Measurements from ENCODE around the gene INPP4B.
"Not testable (repeated sequence)": the region's sequence is repeated elsewhere in the genome, so short reads cannot be mapped to it uniquely, and the experiment has no call there.

INPP4B gene

DNA sequence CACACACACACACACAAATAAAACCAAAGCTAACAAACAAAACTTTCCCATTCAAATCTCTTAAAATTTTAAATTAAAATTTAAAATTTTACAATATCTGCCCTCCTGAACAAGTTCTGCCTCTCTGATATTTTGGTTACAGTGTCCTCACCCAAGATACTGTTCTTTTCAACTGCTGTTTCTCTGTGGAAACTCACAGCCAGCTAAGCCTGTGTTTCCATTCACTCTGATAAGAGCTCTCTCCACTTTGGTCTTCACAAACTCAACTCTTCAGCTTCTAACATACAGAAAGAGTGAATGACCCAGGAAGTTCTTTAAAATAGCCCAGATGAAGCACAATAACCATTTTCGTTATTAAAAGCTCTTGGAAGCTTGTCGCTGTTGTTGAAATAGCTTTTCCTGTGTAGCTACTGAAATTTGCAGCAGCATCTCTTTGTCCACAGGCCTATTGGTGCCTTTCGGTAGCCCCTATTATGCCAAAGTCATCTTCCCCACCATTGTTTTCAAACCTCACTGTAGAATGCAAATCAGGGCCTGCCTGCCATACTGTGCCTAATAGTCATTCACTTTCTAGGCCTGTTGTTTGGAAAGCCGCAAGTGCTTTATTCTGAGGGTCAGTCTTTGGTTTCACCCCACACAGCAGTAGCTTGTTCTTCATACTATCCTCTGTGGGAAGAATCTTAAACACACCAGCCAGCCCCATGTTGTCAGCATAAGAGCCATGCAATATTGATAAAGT, 19.4 kb downstream of the INPP4B start:
- no peak for FAIRE-seq

DNA sequence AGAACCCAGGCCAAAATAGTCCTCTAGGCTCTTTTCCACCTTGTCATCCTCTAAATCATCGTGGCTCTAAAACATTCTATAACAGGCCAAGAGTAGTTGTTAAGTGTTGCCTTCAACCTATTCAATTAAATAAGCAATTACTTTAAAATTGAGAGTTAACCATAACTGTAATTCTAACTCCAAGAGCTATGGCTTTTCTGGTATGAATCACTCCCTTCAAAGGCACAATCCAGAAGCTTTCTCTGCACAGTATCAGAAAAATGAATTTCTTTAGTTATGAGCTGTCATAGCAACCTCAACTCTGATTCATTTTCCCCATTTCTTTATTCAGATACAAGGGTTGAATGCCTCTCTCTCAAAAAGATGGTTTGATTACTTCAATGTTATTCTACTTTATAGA, 21.7 kb downstream of the INPP4B start:
- FAIRE-seq: no peak
- DNase-seq (ENCODE audit: low spot score): no peak

More for the DNA sequence above, 19.4 kb downstream of the INPP4B start:
- DNase-seq (ENCODE audit: low spot score): no peak

DNA sequence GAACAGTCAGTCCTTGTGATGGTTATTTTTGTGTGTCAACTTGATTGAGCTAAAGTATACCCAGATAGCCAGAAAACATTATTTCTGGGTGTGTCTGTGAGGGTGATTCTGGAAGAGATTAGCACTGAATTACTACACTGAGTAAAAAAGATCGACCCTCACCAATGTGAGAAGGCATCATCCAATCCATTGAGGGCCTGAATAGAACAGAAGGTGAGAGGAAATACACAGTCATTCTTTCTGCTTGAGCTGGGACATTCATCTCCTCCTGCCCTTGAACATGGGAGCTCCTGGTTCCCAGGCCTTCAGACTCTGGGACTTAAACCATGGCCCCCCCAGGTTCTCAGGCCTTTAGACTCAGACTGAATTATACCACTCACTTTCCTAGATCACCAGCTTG, 22.3 kb downstream of the INPP4B start:
- no peak for FAIRE-seq

DNA sequence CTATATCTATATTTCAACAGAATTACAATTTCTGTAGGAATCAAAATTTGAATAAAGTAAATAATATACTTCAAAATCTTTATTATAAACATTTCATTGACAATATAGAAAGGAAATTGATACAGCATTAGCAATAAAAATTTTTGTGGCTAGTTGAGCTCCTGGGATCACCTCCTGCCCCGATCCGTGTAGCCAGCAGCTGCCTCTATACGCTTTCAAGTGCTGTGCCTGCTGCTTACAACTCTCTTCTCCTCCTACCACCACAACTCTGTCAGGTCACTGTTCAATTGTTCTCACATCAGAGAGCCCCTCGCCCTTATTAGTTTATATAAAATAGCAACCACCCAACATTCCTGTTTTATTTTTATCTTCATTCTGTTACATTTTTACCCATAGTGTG, 27.6 kb downstream of the INPP4B start:
- no peak for FAIRE-seq
- peak; percentile 11 for DNase-seq (ENCODE audit: low spot score)

More for the DNA sequence above, 22.3 kb downstream of the INPP4B start:
- DNase-seq (ENCODE audit: low spot score): no peak

DNA sequence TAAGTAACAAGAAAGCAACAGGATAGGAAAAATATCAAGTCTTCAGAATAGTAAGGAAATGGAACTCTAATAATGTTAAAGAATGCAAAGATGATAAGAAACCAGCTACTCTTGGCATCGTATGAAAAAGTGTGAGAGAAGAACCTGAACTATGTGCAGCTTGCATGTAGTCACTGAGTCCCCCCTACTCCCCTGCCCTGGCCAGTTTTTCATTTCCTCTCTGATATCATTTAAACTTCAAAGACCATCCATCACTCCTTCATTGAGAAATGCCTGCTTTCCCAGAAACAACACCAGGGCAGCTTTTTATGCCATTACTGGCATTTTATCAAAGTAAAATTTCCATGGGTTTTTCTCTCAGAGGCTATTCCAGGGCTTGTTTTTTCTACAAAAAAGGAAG, 28.1 kb downstream of the INPP4B start:
- DNase-seq (ENCODE audit: low spot score) (peak; percentile 15), FAIRE-seq (no peak)

DNA sequence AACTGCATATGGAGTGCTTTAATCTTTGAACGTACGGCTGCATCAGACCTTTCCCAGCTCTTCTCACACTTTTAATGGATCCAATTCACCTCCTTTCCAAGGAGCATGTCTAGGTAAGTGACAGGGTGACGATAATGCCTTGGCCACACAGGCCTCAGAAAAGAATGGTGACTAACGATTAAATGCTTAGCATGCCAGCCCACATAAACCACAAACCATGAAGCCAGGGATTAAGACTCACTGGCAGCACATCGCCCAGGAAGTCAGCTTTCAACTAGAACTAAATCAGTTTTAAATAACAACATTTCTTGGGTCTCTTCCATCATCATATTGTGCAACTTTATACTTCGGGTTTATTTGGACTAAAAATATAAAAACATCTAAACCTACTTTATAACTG, 28.7 kb downstream of the INPP4B start:
- FAIRE-seq (peak; percentile 92), DNase-seq (ENCODE audit: low spot score) (peak; percentile 74)

DNA sequence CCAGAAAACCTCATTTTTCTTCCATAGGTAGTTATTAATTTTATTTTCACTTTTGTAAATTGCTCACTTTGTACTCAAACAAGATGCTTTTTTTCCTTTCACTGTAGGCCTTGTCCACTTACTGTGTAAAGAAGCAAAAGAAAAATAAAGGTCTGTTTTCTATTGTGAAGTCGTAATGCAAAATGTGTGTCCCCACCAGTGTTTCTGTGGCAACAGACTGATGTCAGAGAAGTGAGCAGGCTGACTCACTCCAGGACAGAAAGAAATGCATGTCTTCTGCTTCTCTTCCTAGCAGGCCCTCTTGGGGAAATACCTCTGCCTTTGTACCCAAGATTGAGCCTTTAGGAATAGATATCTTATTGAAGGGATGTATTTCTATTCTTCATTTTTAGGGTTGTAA, 30.3 kb downstream of the INPP4B start:
- peak; percentile 31 for DNase-seq (ENCODE audit: low spot score)
- FAIRE-seq: no peak

DNA sequence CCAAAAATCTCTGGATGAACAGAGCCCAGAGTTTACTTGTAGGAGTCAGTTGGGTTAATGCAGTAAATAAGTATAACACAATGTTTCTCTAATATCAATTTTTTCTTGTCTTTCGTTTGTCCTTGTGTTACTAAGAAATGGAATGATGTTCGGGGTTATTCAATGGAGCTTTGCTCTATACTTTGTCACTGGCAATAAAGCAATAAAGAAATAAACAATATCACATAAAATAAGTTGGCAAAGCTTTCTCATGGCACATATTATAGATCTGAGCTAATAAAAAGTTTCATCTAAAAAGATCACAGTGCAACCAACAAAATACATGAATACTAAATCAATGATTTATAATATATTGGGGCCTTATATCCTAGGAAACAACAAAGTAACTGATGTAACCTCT, 32.7 kb downstream of the INPP4B start:
- no peak for DNase-seq (ENCODE audit: low spot score)
- FAIRE-seq: no peak

DNA sequence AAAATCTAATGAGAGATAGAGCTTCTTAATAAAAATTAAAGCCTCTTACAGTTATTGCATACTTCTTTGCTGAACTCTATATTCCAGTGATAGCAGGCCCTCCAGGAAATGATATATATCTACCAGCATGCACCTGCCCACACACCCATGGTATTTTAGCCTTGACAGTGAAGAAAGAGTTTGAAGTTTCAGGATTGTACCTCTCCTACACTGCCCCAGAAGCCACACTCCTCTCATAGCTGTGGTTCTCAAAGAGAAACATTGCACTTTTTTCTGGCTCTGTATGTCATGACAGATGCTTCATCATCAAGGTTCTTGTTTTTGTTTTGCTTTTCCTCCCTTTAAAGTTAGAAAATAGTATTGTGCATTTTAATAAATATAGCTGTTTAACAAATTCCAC, 34.0 kb downstream of the INPP4B start:
- FAIRE-seq (no peak), DNase-seq (ENCODE audit: low spot score) (no peak)

DNA sequence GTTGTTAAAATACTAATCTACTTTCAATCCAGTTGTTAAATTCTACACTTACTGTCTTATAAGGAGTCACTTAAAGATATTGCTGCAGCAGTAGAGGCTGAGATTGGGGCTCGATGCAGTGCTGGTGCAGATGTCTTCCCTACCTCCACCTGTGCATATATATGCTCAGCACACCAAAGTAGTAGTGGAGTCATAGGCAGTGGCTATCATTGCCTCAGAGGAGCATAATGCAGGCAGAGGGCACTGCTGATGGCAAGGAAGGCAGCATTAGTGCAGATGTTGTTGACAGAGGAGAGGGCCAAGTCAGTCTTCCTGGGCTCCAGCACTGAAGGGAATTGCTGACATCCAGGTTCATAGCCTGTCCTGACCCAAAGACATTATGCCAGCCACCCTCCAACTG, 35.1 kb downstream of the INPP4B start:
- DNase-seq (ENCODE audit: low spot score): no peak
- no peak for FAIRE-seq

DNA sequence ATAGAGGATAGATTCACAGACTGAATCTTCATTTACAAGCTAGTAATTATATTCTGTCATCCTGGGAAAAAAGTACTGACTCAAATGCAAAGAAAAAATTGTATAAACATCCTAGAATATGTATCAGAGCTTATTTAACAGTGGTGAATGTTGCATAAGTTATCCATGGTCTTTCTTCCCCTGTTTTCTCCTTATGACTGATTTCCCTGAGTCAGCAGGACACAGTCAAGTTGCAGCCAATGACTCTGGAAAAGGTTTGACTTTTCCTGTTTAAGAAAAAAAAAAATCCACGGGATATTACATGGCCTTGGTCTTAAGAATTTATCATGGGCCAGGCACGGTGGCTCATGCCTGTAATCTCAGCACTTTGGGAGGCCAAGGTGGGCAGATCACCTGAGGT, 36.5 kb downstream of the INPP4B start:
- FAIRE-seq (no peak), DNase-seq (ENCODE audit: low spot score) (no peak)

DNA sequence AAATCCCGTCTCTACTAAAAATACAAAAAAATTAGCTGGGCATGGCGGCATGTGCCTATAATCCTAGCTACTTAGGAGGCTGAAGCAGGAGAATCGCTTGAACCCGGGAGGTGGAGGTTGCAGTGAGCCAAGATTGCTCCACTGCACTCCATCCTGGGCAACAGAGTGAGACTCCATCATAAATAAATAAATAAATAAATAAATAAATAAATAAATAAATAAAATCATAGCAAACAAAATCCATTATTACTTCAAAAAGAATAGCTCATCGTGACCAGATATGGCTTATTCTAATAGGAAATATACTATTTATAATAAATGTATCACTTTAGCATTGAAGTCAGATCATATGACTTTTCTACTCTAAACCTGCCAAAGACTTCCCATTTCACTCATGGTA, 42.2 kb downstream of the INPP4B start:
- DNase-seq (ENCODE audit: low spot score); FAIRE-seq: not testable (repeated sequence)

DNA sequence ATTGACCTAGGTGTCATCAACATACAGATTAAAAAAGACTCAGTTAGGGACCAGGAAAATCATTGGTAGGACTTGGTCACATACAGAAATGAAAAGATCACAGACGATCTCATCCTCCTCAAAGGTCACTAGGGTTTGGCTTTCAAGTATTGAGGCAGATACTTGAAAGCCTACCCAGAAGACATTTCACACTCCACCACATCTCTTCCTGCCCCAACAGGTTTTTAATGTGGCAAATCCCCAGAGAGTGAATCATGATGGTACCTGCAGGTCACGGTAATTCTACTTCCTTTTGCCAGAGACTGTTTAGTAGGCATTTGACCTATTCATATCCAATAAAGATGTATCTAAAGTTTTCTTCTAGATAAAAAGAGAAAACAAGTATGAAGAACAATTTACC, 44.1 kb downstream of the INPP4B start:
- no peak for FAIRE-seq
- no peak for DNase-seq (ENCODE audit: low spot score)

DNA sequence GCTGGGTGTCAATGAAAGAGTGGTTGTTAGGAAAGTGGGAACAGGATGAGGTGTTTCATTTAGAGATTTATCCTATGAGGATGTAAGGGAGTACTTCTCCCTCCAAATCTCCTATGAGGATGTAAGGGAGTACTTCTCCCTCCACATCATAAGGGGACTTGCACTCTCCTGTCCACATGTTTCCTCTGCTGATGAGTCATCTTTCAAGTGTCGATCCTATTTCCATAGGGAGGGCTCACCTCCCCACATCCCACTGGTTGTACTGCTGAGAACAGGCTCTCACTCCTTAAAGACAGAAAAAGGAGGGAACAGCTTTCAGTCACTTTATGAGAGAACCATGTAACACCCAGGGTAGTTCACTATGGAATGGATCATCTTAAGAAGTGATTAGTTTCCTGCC, 65.0 kb downstream of the INPP4B start:
- no peak for FAIRE-seq
- DNase-seq (ENCODE audit: low spot score): peak; percentile 4

DNA sequence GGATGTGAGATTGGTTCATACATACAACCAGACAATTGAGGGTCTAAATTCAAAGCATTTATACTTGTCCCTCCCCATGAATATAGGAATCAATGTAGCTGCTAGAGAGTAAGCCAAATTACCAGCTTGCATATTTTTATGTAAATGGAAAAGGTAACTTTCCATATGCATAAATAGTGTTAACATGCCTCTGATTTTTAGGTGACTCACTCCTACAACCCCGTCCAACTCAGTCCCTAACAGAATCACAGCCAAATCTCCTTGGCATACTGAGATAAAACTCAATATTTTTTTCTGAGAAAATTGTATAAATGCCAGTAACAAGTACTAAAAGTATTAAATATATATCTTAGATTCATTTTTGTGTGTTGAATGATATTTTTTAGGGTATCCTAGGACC, 67.2 kb downstream of the INPP4B start:
- no peak for FAIRE-seq

DNA sequence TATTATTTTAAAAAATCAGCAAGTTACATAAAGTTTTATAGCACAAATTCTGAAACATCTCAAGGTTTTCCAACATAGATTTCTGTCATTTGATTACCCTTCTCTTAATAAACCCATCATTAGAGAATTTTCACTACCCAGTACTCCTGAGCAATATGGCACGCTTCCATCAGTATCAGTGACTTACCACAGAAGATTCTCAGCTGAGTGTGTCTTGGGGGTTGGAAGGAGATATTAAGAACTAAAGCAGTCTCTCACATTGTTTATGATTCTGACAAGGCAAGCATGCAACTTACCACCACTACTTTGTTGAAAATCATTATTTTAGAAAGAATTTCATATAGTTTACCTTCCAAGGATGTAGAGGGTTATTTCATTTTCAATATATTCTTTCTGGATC, 67.7 kb downstream of the INPP4B start:
- no peak for FAIRE-seq
- DNase-seq (ENCODE audit: low spot score): no peak

More for the DNA sequence above, 67.2 kb downstream of the INPP4B start:
- DNase-seq (ENCODE audit: low spot score): no peak

DNA sequence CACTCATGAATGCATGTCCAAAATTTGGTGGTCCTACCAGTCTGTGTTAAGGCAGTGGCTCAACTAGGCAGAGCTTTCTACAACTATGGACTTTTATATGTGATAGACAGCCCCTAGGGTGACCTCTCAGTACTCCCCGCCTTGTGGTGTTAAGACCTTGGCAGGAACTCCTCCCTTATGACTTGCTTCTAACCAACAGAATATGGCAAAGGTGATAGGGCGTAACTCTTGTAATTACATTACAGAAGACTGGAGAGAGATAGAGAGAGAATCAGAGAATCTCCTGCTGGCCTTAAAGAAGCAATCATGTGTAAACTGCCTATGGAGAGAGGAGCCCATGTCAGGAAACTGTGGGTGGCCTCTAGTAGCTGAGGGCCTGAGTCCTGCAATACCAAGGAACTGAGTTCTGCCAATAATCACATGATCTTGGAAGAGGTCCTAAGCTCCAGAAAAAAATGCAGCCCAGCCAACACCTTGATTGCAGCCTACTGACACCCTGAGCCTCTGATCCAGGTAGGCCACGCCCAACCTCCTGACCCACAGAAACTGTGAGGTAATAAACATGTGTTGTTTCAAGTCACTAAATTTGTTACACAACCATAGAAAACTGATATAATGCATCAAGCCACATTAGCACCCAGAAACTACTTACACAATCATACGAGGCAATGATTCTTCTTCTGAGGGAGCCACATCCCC, 68.9 kb downstream of the INPP4B start:
- FAIRE-seq: no peak
- DNase-seq (ENCODE audit: low spot score): no peak

DNA sequence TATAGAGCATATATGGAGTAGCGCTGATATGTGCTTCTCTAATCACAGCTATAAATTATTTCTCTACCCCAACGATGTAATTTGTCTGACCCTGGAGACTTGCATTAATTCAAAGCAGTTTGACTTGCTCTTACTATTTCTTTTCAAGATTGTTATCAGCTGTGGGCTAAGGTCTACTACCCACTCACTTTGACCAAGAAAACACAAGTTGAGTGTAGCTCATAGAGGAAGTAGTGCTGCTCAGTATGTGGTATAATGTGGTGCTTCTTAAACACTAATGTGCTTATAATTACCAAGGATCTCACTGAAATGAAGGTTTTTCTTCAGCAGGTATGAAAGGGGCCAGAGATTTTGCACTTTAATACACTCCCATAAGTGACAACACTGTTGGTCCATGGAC, 70.1 kb downstream of the INPP4B start:
- FAIRE-seq (no peak), DNase-seq (ENCODE audit: low spot score) (no peak)

DNA sequence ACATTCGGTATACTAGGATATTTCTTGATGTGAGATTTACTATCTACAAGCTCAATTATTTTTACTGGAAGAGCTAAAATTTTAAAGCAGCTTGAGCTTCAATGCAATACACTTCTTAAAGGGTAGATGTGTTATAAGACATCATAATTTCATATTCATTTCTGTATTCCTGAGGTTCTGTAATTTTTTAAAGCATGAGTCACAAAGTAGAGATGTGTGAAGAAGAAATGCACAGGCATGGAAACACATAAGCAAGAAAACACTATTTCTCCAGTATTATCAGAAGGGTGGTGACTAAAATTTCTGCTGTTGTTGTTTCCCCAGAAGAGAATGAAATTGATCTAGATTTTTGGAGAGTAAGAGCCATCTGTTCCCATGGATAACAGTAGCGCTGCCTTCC, 72.6 kb downstream of the INPP4B start:
- no peak for FAIRE-seq
- DNase-seq (ENCODE audit: low spot score): no peak

DNA sequence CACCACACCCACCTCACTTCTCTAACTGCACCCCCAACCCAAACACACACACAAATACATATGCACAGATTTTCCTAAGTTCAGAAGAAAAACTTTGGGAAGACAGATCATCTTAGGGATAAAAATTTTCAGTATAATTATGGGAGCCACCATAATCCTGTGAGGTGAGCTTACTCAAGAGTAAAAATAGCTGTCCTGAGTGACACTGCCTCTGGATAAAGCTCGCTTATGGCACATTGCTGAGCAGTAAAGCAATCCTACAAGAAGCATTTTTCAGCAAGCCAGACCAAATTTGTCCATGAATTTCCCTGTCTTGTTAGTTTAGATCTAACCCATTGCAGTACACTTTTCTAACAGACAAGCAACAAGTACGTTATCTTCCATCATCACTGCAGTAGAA, 83.8 kb downstream of the INPP4B start:
- FAIRE-seq: no peak

DNA sequence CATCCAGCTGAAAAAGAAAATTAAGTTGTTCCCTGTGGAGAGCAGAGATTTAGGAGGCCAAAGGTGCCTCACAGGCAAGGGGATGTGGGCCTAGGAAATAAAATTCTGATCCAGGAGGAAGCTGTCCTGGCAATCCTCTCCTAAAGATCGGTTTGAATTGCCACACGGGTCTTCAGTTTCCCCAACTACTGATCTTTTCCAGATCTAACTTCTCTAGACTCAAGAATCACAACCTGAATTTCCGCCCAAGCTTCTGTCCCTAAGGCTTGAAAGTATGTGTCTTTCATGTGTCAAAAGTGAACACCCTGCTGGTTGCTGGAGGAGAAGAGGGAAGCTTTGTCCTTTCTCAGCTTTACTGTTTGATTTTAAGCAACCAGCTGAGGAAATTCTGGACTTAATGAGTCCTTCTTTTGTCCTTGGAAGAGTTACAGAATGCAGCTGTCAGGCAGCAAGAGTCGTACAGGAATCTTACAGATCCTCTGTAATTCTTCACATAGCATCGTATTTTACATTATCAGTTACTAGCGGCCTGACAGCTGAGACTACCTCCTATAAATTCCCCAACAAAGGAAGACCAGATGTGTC, 93.8 kb downstream of the INPP4B start:
- FAIRE-seq (no peak), DNase-seq (ENCODE audit: low spot score) (no peak)

More for the DNA sequence above, 83.8 kb downstream of the INPP4B start:
- no peak for DNase-seq (ENCODE audit: low spot score)

DNA sequence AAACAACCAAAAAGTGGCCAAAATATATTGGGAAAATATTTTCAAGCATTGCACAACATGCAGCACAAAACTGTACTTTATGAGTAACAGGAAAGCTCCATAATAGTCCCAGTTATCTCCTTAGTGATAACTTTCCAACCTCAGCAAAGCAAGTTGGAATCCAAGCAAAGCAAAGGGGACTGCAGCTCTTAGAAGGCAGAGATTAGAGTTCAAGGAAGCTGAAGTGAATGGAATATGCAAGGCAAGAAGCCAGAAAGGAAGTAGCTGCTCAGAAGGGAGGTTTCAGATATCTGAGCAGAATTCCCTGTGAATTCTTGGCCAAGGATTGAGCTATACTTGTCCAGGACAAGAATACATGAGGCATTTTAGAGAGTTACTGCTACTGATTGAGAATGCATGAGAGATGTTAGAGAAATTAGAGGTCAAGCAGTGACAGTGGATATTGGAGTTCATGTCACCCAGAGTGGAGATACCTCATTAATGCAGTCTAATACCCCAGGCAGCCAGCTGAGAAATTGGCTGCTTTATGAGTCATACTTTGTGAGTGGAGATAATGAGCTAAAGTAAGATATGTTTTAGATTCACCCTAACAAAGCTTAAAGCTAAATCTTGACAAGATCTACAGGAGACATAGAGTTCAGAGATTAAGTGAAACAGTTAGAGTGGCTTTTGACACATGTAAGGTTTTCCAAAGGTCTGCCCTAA, 102.8 kb downstream of the INPP4B start:
- DNase-seq (ENCODE audit: low spot score) (no peak), FAIRE-seq (no peak)

All from urothelium cell line (cell line).